SK-N-SH (cell line): ENCODE measurements around the gene NDUFB3. TPM values are rescaled to one million over a fixed set of nuclear protein-coding genes. Genes with fewer than 3 reads are reported as not detected.

ENCODE experiments used
- CTCF ChIA-PET: fragments of 300-600, 350-600 bp; formaldehyde crosslinking; extraction: SDS; loops from one replicate; lab custom pipeline; 2021; lab: Yijun Ruan, JAX
- POLR2A ChIA-PET: fragments of 350-600 bp; sonication (Branson Sonifier 250); formaldehyde crosslinking; extraction: SDS; loops from one replicate; lab custom pipeline; 2020; ENCODE audit warnings: antibody characterized with exemption, inconsistent platforms; lab: Yijun Ruan, JAX
- DNase-seq: peaks from one replicate; pipeline ENCODE4 v3.0.0; 2012
- H2AFZ ChIP-seq: fragments of 200-600 bp; sonication (generic); 2 replicates; pipeline ENCODE4 v1.8.1; 2016; ENCODE audit warnings: antibody characterized with exemption, mild to moderate bottlenecking, low read depth
- H3F3A ChIP-seq: fragments of 200-600 bp; sonication (generic); replicated peaks from 2 replicates; pipeline ENCODE3; 2016; ENCODE audit warnings: antibody characterized with exemption, mild to moderate bottlenecking; ENCODE audit not compliant: insufficient read depth
- H3K27ac ChIP-seq, 2 experiments: fragments of 200-500 bp in 1 of 2; fragments of 200-600 bp in 1 of 2; sonication (Bioruptor generic) in 1 of 2; sonication (generic), shearing (Covaris generic) in 1 of 2; 2 replicates each; pipeline versions ENCODE4 v1.5.1 to v1.6.1; 2014 to 2016; ENCODE audit warnings: low read depth in 2 of 2, inconsistent platforms in 1 of 2, low read length in 1 of 2, mild to moderate bottlenecking in 1 of 2, mixed read lengths in 1 of 2
- H3K27me3 ChIP-seq: fragments of 200-600 bp; sonication (generic), shearing (Covaris generic); 2 replicates; pipeline ENCODE4 v1.6.1; 2016; ENCODE audit warnings: mixed run types; ENCODE audit not compliant: insufficient read depth
- H3K36me3 ChIP-seq, 2 experiments: fragments of 200-500 bp in 1 of 2; fragments of 200-600 bp in 1 of 2; sonication (Bioruptor generic) in 1 of 2; sonication (generic) in 1 of 2; replicated peaks in 1 of 2; 2 replicates each; pipeline versions ENCODE3 to v1.5.1; 2014 to 2016; ENCODE audit warnings: low read length in 1 of 2, mild to moderate bottlenecking in 1 of 2; ENCODE audit not compliant: insufficient read depth in 2 of 2, control insufficient read depth in 1 of 2
- H3K4me1 ChIP-seq, 2 experiments: fragments of 200-500 bp in 1 of 2; fragments of 200-600 bp in 1 of 2; sonication (Bioruptor generic) in 1 of 2; sonication (generic), shearing (Covaris generic) in 1 of 2; 2 replicates each; pipeline versions ENCODE4 v1.5.1 to v1.6.1; 2014 to 2016; ENCODE audit warnings: low read depth in 1 of 2, low read length in 1 of 2, mixed run types in 1 of 2; ENCODE audit not compliant: insufficient read depth in 2 of 2, control insufficient read depth in 1 of 2
- H3K4me2 ChIP-seq: fragments of 200-600 bp; sonication (generic), shearing (Covaris generic); 2 replicates; pipeline ENCODE4 v1.6.1; 2017; ENCODE audit warnings: mixed run types
- H3K4me3 ChIP-seq, 2 experiments: fragments of 200-500 bp in 1 of 2; fragments of 200-600 bp in 1 of 2; sonication (Bioruptor generic) in 1 of 2; sonication (generic), shearing (Covaris generic) in 1 of 2; 2 replicates each; pipeline versions ENCODE4 v1.5.1 to v1.8.1; 2014 to 2016; ENCODE audit warnings: low read depth in 2 of 2, inconsistent platforms in 1 of 2, low read length in 1 of 2, mild to moderate bottlenecking in 1 of 2, mixed read lengths in 1 of 2, moderate library complexity in 1 of 2
- H3K79me2 ChIP-seq: fragments of 200-600 bp; sonication (generic); 2 replicates; pipeline ENCODE4 v1.8.1; 2017; ENCODE audit warnings: mild to moderate bottlenecking; ENCODE audit not compliant: insufficient read depth
- H3K9ac ChIP-seq: fragments of 200-600 bp; sonication (generic); 2 replicates; pipeline ENCODE4 v1.6.1; 2017; ENCODE audit warnings: mixed run types
- H3K9me2 ChIP-seq: fragments of 200-600 bp; sonication (generic); 2 replicates; pipeline ENCODE4 v1.6.1; 2017; ENCODE audit warnings: mixed run types
- H3K9me3 ChIP-seq: fragments of 200-600 bp; sonication (generic); 2 replicates; pipeline ENCODE4 v1.6.1; 2017; ENCODE audit warnings: mixed run types, mild to moderate bottlenecking, moderate library complexity
- H4K20me1 ChIP-seq: fragments of 200-600 bp; sonication (generic); 2 replicates; pipeline ENCODE4 v1.6.1; 2017; ENCODE audit warnings: mild to moderate bottlenecking, mixed run types; ENCODE audit not compliant: insufficient read depth
- CHD2 ChIP-seq: fragments of 150-350 bp; IDR thresholded peaks from 2 replicates; pipeline ENCODE4 v1.6.1; 2018; ENCODE audit warnings: low read length; ENCODE audit not compliant: partially characterized antibody
- FOSL2 ChIP-seq: IDR thresholded peaks from 2 replicates; pipeline ENCODE4 v1.4.0; 2012; ENCODE audit warnings: low read depth, mild to moderate bottlenecking, moderate library complexity, borderline replicate concordance
- FOXJ3 ChIP-seq: sonication (generic); formaldehyde crosslinking; IDR thresholded peaks from 2 replicates; pipeline ENCODE4 v1.5.1; 2020; ENCODE audit warnings: mild to moderate bottlenecking, missing genetic modification reagents
- FOXM1 ChIP-seq: IDR thresholded peaks from 2 replicates; pipeline ENCODE4 v1.4.0; 2012; ENCODE audit warnings: low read depth, mild to moderate bottlenecking
- GATA2 ChIP-seq: sonication (generic); formaldehyde crosslinking; IDR thresholded peaks from 2 replicates; pipeline ENCODE4 v1.5.0; 2020; ENCODE audit warnings: mild to moderate bottlenecking, missing genetic modification reagents
- JUND ChIP-seq: IDR thresholded peaks from 2 replicates; pipeline ENCODE4 v1.4.0; 2012
- MEF2A ChIP-seq: IDR thresholded peaks from 2 replicates; pipeline ENCODE4 v1.4.0; 2012; ENCODE audit warnings: low read depth, borderline replicate concordance
- MXI1 ChIP-seq: IDR thresholded peaks from 2 replicates; pipeline ENCODE4 v1.6.1; 2012; ENCODE audit warnings: mild to moderate bottlenecking, low read depth, low read length, improper control_type of control experiment
- NFIC ChIP-seq: IDR thresholded peaks from 2 replicates; pipeline ENCODE4 v1.4.0; 2012; ENCODE audit warnings: borderline replicate concordance
- RAD21 ChIP-seq: IDR thresholded peaks from 2 replicates; pipeline ENCODE4 v1.6.1; 2012; ENCODE audit warnings: mild to moderate bottlenecking, low read length
- RCOR1 ChIP-seq: fragments of 150-350 bp; IDR thresholded peaks from 2 replicates; pipeline ENCODE4 v1.6.1; 2017; ENCODE audit warnings: antibody characterized with exemption, low read length
- RFX5 ChIP-seq: IDR thresholded peaks from 2 replicates; pipeline ENCODE4 v1.6.1; 2012; ENCODE audit warnings: mild to moderate bottlenecking, improper control_type of control experiment, low read length
- SIN3A ChIP-seq: IDR thresholded peaks from 2 replicates; pipeline ENCODE4 v1.6.1; 2012; ENCODE audit warnings: low read depth, mild to moderate bottlenecking, low read length, moderate library complexity, borderline replicate concordance
- SMC3 ChIP-seq: IDR thresholded peaks from 2 replicates; pipeline ENCODE4 v1.6.1; 2012; ENCODE audit warnings: low read depth, low read length, improper control_type of control experiment
- TAF1 ChIP-seq: IDR thresholded peaks from 2 replicates; pipeline ENCODE4 v1.6.1; 2012; ENCODE audit warnings: low read depth, mild to moderate bottlenecking, low read length, moderate library complexity, borderline replicate concordance
- TCF12 ChIP-seq: IDR thresholded peaks from 2 replicates; pipeline ENCODE4 v1.4.0; 2012
- YY1 ChIP-seq: IDR thresholded peaks from 2 replicates; pipeline ENCODE4 v1.4.0; 2012; ENCODE audit warnings: low read depth, mild to moderate bottlenecking
- WGBS: methylation state at CpG from one replicate; pipeline ENCODE4 v1.1.6; 2017; ENCODE audit warnings: low lambda C conversion rate; 5-methylcytosine and 5-hydroxymethylcytosine counted together
- polyA plus RNA-seq, 3 experiments: library from polyadenylated mRNA; depleted of rRNA; stranded (reverse); fragments of >200 nt; gene quantifications; 2 replicates each; pipeline ENCODE4 v1.2.3, GENCODE V29; 2012
- TF ChIP-seq, protein P1 (sequence below): IDR thresholded peaks from 2 replicates; pipeline ENCODE4; 2012
- TF ChIP-seq, protein P2 (sequence below): IDR thresholded peaks from 2 replicates; pipeline ENCODE4 v1.4.0; 2012; ENCODE audit warnings: low read depth
- TF ChIP-seq, protein P3 (sequence below): IDR thresholded peaks from 2 replicates; pipeline ENCODE4 v1.6.1; 2012; ENCODE audit warnings: mild to moderate bottlenecking, low read depth, low read length, moderate library complexity
- TF ChIP-seq, protein P4 (sequence below): fragments of 150-350 bp; IDR thresholded peaks from 2 replicates; pipeline ENCODE4 v1.6.1; 2017; ENCODE audit warnings: antibody characterized with exemption, low read length, low read depth, borderline replicate concordance

The NDUFB3 gene
- polyA plus RNA-seq, 1 of the 3 experiments (the other 2 are of a cell fraction): 55.9 TPM

DNA sequence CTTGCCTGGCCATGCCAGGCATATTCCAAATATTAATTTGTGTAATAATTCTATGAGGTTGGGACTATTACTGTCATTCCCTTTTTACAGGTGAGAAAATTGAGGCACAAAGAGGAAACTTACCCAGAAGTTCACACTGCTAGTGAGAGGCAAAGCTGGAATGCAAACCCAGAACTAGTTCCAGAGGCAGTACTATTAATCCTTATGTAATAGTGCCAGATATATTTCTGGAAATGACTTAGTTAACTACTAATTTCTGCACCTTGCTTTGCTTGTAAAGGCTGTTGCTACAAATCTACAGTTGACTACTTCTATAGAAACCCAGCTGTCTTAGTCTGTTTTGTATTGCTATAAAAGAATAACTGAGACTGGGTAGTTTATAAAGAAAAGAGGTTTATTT is 38.8 kb downstream of the NDUFB3 start:
- no peak for DNase-seq
- Histone ChIP-seq H2AFZ (no peak overlapping the region), H3K9me3 (no peaks in the 10 kb centered on the region), H3F3A (no peaks in the 10 kb centered on the region), H3K36me3 (no peaks in the 10 kb centered on the region), H3K4me2 (no peak overlapping the region), H3K4me3 (no peak overlapping the region), H3K4me1 (no peaks in the 10 kb centered on the region), H3K9ac (no peak overlapping the region), H3K27ac (no peak overlapping the region), H3K27me3 (no peaks in the 10 kb centered on the region), H3K9me2 (no peaks in the 10 kb centered on the region), H4K20me1 (no peaks in the 10 kb centered on the region), H3K79me2 (peaks cover 8% of the 10 kb centered on the region; the same call in 1 of the 2 replicates)
- POLR2A ChIA-PET: no interaction called here
- CTCF ChIA-PET: interaction anchor here (1.1 to 1.5 kb wide), 2 partner anchors 48 to 147 kb away, joined by 3 to 4 read pairs; partner anchors contain the start of gene ORC2
- TF ChIP-seq SIN3A: no peak
- no peak for TF ChIP-seq MXI1
- TF ChIP-seq, protein P1, sequence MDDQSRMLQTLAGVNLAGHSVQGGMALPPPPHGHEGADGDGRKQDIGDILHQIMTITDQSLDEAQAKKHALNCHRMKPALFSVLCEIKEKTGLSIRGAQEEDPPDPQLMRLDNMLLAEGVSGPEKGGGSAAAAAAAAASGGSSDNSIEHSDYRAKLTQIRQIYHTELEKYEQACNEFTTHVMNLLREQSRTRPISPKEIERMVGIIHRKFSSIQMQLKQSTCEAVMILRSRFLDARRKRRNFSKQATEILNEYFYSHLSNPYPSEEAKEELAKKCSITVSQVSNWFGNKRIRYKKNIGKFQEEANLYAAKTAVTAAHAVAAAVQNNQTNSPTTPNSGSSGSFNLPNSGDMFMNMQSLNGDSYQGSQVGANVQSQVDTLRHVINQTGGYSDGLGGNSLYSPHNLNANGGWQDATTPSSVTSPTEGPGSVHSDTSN: no peak

DNA sequence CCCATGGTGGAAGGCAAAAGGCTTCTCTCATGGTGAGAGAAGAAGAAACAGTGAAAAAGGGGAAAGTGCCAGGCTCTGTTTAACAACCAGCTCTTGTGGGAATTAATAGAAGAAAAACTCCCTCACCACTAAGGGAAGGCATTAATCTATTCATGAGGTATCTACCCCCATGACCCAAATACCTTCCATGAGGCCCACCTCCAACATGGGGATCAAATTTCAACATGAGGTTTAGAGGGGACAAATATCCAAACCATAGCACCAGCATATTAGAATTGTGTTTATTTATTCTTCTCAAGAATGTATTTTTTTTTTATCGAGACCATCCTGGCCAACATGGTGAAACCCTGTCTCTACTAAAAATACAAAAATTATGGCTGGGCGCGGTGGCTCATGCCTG is 39.3 kb downstream of the NDUFB3 start:
- no peaks in the 10 kb centered on the region for H3K9me3 ChIP-seq
- TF ChIP-seq RFX5: no peak
- TF ChIP-seq, protein P2, sequence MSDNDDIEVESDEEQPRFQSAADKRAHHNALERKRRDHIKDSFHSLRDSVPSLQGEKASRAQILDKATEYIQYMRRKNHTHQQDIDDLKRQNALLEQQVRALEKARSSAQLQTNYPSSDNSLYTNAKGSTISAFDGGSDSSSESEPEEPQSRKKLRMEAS: no peak
- no peak for TF ChIP-seq GATA2
- no peak for TF ChIP-seq NFIC
- no peak for TF ChIP-seq FOSL2
- TF ChIP-seq MEF2A: no peak
- no peak for TF ChIP-seq CHD2
- TF ChIP-seq FOXM1: no peak
- no peak for TF ChIP-seq TAF1
- no peak for TF ChIP-seq SMC3
- TF ChIP-seq YY1: no peak
- no peak for TF ChIP-seq TCF12
- no peak for TF ChIP-seq RCOR1
- TF ChIP-seq RAD21: no peak
- TF ChIP-seq JUND: no peak
- TF ChIP-seq, protein P3, sequence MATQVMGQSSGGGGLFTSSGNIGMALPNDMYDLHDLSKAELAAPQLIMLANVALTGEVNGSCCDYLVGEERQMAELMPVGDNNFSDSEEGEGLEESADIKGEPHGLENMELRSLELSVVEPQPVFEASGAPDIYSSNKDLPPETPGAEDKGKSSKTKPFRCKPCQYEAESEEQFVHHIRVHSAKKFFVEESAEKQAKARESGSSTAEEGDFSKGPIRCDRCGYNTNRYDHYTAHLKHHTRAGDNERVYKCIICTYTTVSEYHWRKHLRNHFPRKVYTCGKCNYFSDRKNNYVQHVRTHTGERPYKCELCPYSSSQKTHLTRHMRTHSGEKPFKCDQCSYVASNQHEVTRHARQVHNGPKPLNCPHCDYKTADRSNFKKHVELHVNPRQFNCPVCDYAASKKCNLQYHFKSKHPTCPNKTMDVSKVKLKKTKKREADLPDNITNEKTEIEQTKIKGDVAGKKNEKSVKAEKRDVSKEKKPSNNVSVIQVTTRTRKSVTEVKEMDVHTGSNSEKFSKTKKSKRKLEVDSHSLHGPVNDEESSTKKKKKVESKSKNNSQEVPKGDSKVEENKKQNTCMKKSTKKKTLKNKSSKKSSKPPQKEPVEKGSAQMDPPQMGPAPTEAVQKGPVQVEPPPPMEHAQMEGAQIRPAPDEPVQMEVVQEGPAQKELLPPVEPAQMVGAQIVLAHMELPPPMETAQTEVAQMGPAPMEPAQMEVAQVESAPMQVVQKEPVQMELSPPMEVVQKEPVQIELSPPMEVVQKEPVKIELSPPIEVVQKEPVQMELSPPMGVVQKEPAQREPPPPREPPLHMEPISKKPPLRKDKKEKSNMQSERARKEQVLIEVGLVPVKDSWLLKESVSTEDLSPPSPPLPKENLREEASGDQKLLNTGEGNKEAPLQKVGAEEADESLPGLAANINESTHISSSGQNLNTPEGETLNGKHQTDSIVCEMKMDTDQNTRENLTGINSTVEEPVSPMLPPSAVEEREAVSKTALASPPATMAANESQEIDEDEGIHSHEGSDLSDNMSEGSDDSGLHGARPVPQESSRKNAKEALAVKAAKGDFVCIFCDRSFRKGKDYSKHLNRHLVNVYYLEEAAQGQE: no peak
- TF ChIP-seq SIN3A: no peak
- TF ChIP-seq FOXJ3 (CRISPR knock-in tag): no peak
- TF ChIP-seq MXI1: no peak
- TF ChIP-seq, protein P4, sequence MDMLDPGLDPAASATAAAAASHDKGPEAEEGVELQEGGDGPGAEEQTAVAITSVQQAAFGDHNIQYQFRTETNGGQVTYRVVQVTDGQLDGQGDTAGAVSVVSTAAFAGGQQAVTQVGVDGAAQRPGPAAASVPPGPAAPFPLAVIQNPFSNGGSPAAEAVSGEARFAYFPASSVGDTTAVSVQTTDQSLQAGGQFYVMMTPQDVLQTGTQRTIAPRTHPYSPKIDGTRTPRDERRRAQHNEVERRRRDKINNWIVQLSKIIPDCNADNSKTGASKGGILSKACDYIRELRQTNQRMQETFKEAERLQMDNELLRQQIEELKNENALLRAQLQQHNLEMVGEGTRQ: no peak
- H3K4me1 ChIP-seq: no peaks in the 10 kb centered on the region
- WGBS: 99% methylated on average over 3 of the region's 3 CpGs
- DNase-seq: no peak
- no peaks in the 10 kb centered on the region for H3K27me3 ChIP-seq
- H3K79me2 ChIP-seq: peaks cover 13% of the 10 kb centered on the region; the same call in 1 of the 2 replicates
- no peaks in the 10 kb centered on the region for H3F3A ChIP-seq
- H3K9me2 ChIP-seq: no peaks in the 10 kb centered on the region
- H4K20me1 ChIP-seq: no peaks in the 10 kb centered on the region
- no peak overlapping the region for H2AFZ ChIP-seq
- POLR2A ChIA-PET: no interaction called here
- H3K4me3 ChIP-seq: no peak overlapping the region
- H3K4me2 ChIP-seq: no peak overlapping the region
- H3K27ac ChIP-seq: no peak overlapping the region
- no peak overlapping the region for H3K9ac ChIP-seq
- CTCF ChIA-PET: interaction anchor here (1.1 to 1.5 kb wide), 3 partner anchors 32 to 148 kb away, joined by 3 to 4 read pairs (median 3); partner anchors contain the start of gene ORC2
- no peaks in the 10 kb centered on the region for H3K36me3 ChIP-seq
